ENCODE measurements around the gene SCFD1.
A peak's percentile ranks its signal among the peaks of the same experiment; 100 is the strongest.

The SCFD1 gene

DNA sequence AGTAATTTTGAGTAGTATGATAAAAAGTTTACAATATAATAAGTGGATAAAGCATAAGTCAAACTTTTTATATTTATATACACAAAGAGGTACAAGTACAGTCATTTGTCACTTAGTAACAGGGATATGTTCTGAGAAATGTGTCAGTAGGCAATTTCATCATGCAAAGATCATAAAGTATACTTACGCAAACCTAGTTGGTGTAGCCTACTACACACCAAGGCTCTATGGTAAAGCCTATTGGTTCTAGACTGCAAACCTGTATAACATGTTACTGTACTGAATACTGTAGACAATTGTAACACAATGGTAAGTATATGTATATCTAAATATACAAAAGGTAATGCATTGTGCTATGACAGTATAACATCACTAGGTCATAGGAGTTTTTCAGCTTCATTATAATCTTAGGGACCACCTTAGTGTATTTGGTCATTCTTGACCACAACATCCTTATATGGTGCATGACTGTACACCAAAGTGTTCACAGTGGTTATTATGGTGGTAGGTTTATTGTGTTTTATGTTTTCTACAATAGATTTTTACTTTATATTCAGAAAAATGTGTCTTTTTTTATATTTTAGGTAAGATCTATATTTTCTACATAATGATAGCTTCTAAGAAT is 14.9 kb upstream of the SCFD1 start:
- Histone ChIP-seq H3K27me3 (ENCODE audit: insufficient read depth, low read length, poor library complexity) (no peaks in the 10 kb centered on the region), H3K4me1 (ENCODE audit: insufficient read depth, low read length) (no peaks in the 10 kb centered on the region), H3K4me3 (ENCODE audit: low read depth in 1 of 2, low read length in 2 of 2) (no peak overlapping the region), H4K20me1 (ENCODE audit: insufficient read depth, low read length) (no peaks in the 10 kb centered on the region), H2AFZ (ENCODE audit: low read depth, low read length) (no peak overlapping the region), H3K36me3 (ENCODE audit: insufficient read depth, low read length) (peaks cover 83% of the 10 kb centered on the region), H3K4me2 (ENCODE audit: insufficient read depth, low read length) (no peak overlapping the region), H3K27ac (ENCODE audit: low read length) (no peak overlapping the region), H3K9ac (ENCODE audit: low read depth, low read length) (no peak overlapping the region), H3K79me2 (ENCODE audit: insufficient read depth, low read length) (no peaks in the 10 kb centered on the region), H3K9me3 (ENCODE audit: insufficient read depth, low read length, severe bottlenecking) (no peaks in the 10 kb centered on the region)
- DNase-seq (no peak), ATAC-seq (ENCODE audit: insufficient read depth, low read depth) (no peak)
- TF ChIP-seq CTCF (IDR thresholded peaks at IDR 0.05; ENCODE audit: borderline replicate concordance, extremely low read depth, low read length, poor library complexity, severe bottlenecking) (no peak), EZH2 (IDR thresholded peaks at IDR 0.05; ENCODE audit: borderline replicate concordance, low read depth, low read length, severe bottlenecking) (no peak)

DNA sequence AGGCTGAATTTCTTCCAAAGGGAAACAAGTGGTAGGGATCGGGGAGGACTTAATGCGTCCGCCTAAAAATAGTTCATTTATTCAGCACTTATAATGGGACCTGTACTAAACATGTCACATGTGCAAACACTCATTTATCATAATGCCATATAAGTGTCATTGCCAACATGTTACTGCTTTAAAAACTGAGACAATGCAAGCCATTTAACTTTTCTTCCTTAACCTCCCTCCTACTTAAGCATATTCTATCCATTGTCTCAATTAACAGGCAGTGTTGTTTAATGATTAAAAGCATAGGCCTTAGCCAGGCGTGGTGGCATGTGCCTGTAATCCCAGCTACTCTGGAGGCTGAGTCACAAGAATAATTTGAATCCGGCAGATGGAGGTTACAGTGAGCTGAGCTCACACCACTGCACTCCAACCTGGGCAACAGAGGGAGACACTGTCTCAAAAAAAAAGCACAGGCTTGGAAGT is 13.5 kb upstream of the SCFD1 start:
- no peak overlapping the region for H3K4me3 ChIP-seq (ENCODE audit: low read depth in 1 of 2, low read length in 2 of 2)
- H3K27ac ChIP-seq (ENCODE audit: low read length) = no peak overlapping the region
- H2AFZ ChIP-seq (ENCODE audit: low read depth, low read length) = no peak overlapping the region
- peaks cover 72% of the 10 kb centered on the region for H3K36me3 ChIP-seq (ENCODE audit: insufficient read depth, low read length)
- TF ChIP-seq CTCF (IDR thresholded peaks at IDR 0.05; ENCODE audit: borderline replicate concordance, extremely low read depth, low read length, poor library complexity, severe bottlenecking) (no peak), EZH2 (IDR thresholded peaks at IDR 0.05; ENCODE audit: borderline replicate concordance, low read depth, low read length, severe bottlenecking) (no peak)
- ATAC-seq (ENCODE audit: insufficient read depth, low read depth) (no peak), DNase-seq (no peak)
- no peaks in the 10 kb centered on the region for H3K27me3 ChIP-seq (ENCODE audit: insufficient read depth, low read length, poor library complexity)
- H4K20me1 ChIP-seq (ENCODE audit: insufficient read depth, low read length) = no peaks in the 10 kb centered on the region
- H3K79me2 ChIP-seq (ENCODE audit: insufficient read depth, low read length) = no peaks in the 10 kb centered on the region
- no peaks in the 10 kb centered on the region for H3K9me3 ChIP-seq (ENCODE audit: insufficient read depth, low read length, severe bottlenecking)
- no peak overlapping the region for H3K4me2 ChIP-seq (ENCODE audit: insufficient read depth, low read length)
- H3K4me1 ChIP-seq (ENCODE audit: insufficient read depth, low read length) = no peaks in the 10 kb centered on the region
- no peak overlapping the region for H3K9ac ChIP-seq (ENCODE audit: low read depth, low read length)

GRCh38 chr14:30610787-30611343 is 11.3 kb upstream of the SCFD1 start:
- no peak for TF ChIP-seq EZH2 (IDR thresholded peaks at IDR 0.05; ENCODE audit: borderline replicate concordance, low read depth, low read length, severe bottlenecking)
- TF ChIP-seq CTCF (IDR thresholded peaks at IDR 0.05; ENCODE audit: borderline replicate concordance, extremely low read depth, low read length, poor library complexity, severe bottlenecking) = peak; percentile 45
- Histone ChIP-seq H4K20me1 (ENCODE audit: insufficient read depth, low read length) (no peaks in the 10 kb centered on the region), H3K36me3 (ENCODE audit: insufficient read depth, low read length) (peaks cover 69% of the 10 kb centered on the region), H3K4me1 (ENCODE audit: insufficient read depth, low read length) (no peaks in the 10 kb centered on the region), H3K27me3 (ENCODE audit: insufficient read depth, low read length, poor library complexity) (no peaks in the 10 kb centered on the region), H3K4me2 (ENCODE audit: insufficient read depth, low read length) (no peak overlapping the region), H3K9ac (ENCODE audit: low read depth, low read length) (no peak overlapping the region), H3K27ac (ENCODE audit: low read length) (no peak overlapping the region), H3K4me3 (ENCODE audit: low read depth in 1 of 2, low read length in 2 of 2) (no peak overlapping the region), H3K9me3 (ENCODE audit: insufficient read depth, low read length, severe bottlenecking) (no peaks in the 10 kb centered on the region), H3K79me2 (ENCODE audit: insufficient read depth, low read length) (no peaks in the 10 kb centered on the region), H2AFZ (ENCODE audit: low read depth, low read length) (no peak overlapping the region)
- DNase-seq (peak; percentile 26), ATAC-seq (ENCODE audit: insufficient read depth, low read depth) (peak; percentile 33; the same call in 2 of the 3 replicates)

Measured in DND-41 (cell line).